KMS-11 (cell line): ENCODE results near the gene NAA15.

ENCODE experiments used
- H2AFZ ChIP-seq: fragments of 200-600 bp; sonication (generic); 2 replicates; pipeline ENCODE4 v1.6.1; 2016; ENCODE audit warnings: antibody characterized with exemption, mixed run types, low read depth
- H3K27ac ChIP-seq: fragments of 200-600 bp; sonication (generic); 2 replicates; pipeline ENCODE4 v1.6.1; 2016; ENCODE audit warnings: mild to moderate bottlenecking, mixed run types
- H3K27me3 ChIP-seq: fragments of 200-600 bp; sonication (generic); 2 replicates; pipeline ENCODE4 v1.6.1; 2017; ENCODE audit warnings: mild to moderate bottlenecking, low read depth, mixed run types, moderate library complexity; ENCODE audit not compliant: insufficient read depth
- H3K36me3 ChIP-seq: fragments of 200-600 bp; sonication (generic); 2 replicates; pipeline ENCODE4 v1.6.1; 2017; ENCODE audit warnings: mild to moderate bottlenecking, mixed run types; ENCODE audit not compliant: insufficient read depth
- H3K4me1 ChIP-seq: fragments of 200-600 bp; sonication (generic); 2 replicates; pipeline ENCODE4 v1.6.1; 2016; ENCODE audit warnings: mild to moderate bottlenecking, low read depth, mixed run types; ENCODE audit not compliant: poor library complexity, severe bottlenecking
- H3K4me2 ChIP-seq: fragments of 200-600 bp; sonication (generic); 2 replicates; pipeline ENCODE4 v1.7.0; 2016; ENCODE audit warnings: mild to moderate bottlenecking, mixed run types
- H3K4me3 ChIP-seq: fragments of 200-600 bp; sonication (generic); IDR thresholded peaks from 2 replicates; pipeline ENCODE4 v1.6.1; 2017; ENCODE audit warnings: low read depth, low read length, mixed read lengths; ENCODE audit not compliant: insufficient read depth
- H3K79me2 ChIP-seq: fragments of 200-600 bp; sonication (generic); 2 replicates; pipeline ENCODE4 v1.6.1; 2016; ENCODE audit warnings: low read depth, mixed run types; ENCODE audit not compliant: insufficient read depth
- H3K9ac ChIP-seq: fragments of 200-600 bp; sonication (generic); 2 replicates; pipeline ENCODE4 v1.6.1; 2016; ENCODE audit warnings: mild to moderate bottlenecking, mixed run types
- H4K20me1 ChIP-seq: fragments of 200-600 bp; sonication (generic); 2 replicates; pipeline ENCODE4 v1.6.1; 2016; ENCODE audit warnings: mild to moderate bottlenecking, mixed run types; ENCODE audit not compliant: insufficient read depth
- TF ChIP-seq, protein P1 (sequence below): fragments of 200-600 bp; sonication (generic); conservative IDR thresholded peaks from 2 replicates; pipeline ENCODE4 v1.6.1; 2017; ENCODE audit warnings: low read depth, mild to moderate bottlenecking, antibody characterized with exemption, low read length, moderate library complexity, mixed read lengths

Gene NAA15

DNA sequence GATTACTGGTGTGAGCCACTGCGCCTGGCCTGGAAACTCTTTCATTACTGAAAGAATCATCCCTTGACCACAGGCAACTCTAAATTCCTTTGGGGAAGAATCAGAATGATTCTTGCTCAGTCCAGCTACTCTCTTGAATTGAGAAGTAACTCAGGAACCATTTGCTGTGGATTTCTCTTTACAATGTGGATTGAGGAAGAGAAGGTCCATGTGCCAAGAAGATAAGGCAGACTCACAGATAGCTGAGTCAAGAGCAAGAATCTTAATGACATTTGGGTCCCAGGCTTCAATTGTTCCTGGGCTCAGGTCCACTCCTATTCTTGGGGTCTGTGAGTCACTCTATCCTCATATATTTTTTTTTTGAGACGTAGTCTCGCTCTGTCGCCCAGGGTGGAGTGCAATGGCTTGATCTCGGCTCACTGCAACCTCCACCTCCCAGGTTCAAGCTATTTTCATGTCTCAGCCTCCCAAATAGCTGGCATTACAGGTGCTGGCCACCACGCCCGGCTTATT lies 15.1 kb upstream of the NAA15 start:
- Histone ChIP-seq H3K79me2 (no peaks in the 10 kb centered on the region), H3K4me3 (no peak overlapping the region), H2AFZ (no peak overlapping the region), H3K4me2 (no peak overlapping the region), H3K27me3 (no peaks in the 10 kb centered on the region), H3K4me1 (no peaks in the 10 kb centered on the region), H3K27ac (no peak overlapping the region), H3K9ac (no peak overlapping the region), H3K36me3 (peaks cover 7% of the 10 kb centered on the region; the same call in 1 of the 2 replicates), H4K20me1 (no peaks in the 10 kb centered on the region)
- TF ChIP-seq, protein P1, sequence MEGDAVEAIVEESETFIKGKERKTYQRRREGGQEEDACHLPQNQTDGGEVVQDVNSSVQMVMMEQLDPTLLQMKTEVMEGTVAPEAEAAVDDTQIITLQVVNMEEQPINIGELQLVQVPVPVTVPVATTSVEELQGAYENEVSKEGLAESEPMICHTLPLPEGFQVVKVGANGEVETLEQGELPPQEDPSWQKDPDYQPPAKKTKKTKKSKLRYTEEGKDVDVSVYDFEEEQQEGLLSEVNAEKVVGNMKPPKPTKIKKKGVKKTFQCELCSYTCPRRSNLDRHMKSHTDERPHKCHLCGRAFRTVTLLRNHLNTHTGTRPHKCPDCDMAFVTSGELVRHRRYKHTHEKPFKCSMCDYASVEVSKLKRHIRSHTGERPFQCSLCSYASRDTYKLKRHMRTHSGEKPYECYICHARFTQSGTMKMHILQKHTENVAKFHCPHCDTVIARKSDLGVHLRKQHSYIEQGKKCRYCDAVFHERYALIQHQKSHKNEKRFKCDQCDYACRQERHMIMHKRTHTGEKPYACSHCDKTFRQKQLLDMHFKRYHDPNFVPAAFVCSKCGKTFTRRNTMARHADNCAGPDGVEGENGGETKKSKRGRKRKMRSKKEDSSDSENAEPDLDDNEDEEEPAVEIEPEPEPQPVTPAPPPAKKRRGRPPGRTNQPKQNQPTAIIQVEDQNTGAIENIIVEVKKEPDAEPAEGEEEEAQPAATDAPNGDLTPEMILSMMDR, result no peak

DNA sequence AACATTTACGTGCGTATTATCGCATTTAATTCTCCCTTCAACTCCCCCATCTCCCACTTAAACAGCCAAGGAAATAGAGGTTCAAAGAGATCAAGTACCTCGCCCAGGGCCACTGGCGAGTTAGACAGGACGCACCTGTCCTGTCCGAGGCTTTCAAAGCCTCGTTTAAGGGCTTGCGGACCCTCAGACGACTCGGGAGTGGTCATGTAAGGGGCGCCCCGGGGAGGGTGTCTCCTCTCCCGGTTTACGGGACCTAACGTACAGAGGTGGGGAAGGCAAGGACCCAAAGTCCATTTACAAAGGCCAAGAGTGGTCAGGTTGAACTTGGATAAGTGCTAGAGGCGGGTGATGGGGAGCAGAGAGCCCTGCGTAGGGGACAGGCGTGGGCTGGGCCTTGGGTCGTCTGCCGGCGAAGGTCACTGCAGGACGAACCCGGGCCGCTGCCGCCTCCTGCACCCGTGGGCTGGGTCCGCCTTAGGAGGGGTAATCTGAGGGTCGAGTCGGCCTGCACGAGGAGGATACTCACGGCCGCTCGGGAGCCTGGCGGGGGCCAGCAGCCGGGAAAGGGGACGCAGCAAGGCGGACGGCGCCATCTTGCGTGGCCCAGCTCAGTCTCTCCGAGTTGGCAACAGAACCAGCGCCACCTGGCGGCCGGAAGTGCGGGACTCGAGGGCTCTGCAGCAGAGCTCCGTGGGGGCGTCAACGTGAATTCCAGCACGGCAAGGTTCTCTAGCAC lies 5.9 kb upstream of the NAA15 start:
- H3K4me3 ChIP-seq, result peak overlapping the region; percentile 58
- peak overlapping the region; percentile 64 for H2AFZ ChIP-seq
- H4K20me1 ChIP-seq, result no peaks in the 10 kb centered on the region
- peaks cover 49% of the 10 kb centered on the region for H3K79me2 ChIP-seq
- H3K27ac ChIP-seq, result peak overlapping the region; percentile 88
- TF ChIP-seq, protein P1, result peak; percentile 92
- no peaks in the 10 kb centered on the region for H3K27me3 ChIP-seq
- H3K36me3 ChIP-seq, result peaks cover 8% of the 10 kb centered on the region; the same call in 1 of the 2 replicates
- H3K4me2 ChIP-seq, result peak overlapping the region; percentile 91
- H3K4me1 ChIP-seq, result peaks cover 58% of the 10 kb centered on the region
- peak overlapping the region; percentile 96 for H3K9ac ChIP-seq

DNA sequence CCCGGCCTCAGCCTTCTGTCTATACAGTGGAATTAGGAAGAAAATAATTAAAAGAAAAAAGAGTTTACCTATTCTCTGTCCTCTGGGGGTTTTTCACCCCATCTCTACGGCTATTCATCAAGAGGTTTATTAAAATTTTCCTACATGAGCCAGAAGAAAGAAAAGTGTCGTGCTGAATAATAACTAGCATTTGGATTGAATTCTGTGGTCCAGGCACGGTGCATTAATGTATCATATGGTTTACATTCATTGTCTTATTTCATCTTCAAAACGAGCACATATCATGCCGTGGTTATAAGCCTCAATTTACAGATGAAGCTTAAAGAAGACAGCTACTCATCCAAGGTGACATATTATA lies 5.4 kb upstream of the NAA15 start:
- H3K9ac ChIP-seq, result peak overlapping the region; percentile 96; the same call in 1 of the 2 replicates
- peak overlapping the region; percentile 88 for H3K27ac ChIP-seq
- H3K4me3 ChIP-seq, result peak overlapping the region; percentile 29
- TF ChIP-seq, protein P1, result peak; percentile 2; the same call in 1 of the 2 replicates
- H3K79me2 ChIP-seq, result peaks cover 55% of the 10 kb centered on the region
- H3K27me3 ChIP-seq, result no peaks in the 10 kb centered on the region
- peaks cover 58% of the 10 kb centered on the region for H3K4me1 ChIP-seq
- peak overlapping the region; percentile 64 for H2AFZ ChIP-seq
- peak overlapping the region; percentile 91 for H3K4me2 ChIP-seq
- H3K36me3 ChIP-seq, result peaks cover 6% of the 10 kb centered on the region; the same call in 1 of the 2 replicates
- no peaks in the 10 kb centered on the region for H4K20me1 ChIP-seq

DNA sequence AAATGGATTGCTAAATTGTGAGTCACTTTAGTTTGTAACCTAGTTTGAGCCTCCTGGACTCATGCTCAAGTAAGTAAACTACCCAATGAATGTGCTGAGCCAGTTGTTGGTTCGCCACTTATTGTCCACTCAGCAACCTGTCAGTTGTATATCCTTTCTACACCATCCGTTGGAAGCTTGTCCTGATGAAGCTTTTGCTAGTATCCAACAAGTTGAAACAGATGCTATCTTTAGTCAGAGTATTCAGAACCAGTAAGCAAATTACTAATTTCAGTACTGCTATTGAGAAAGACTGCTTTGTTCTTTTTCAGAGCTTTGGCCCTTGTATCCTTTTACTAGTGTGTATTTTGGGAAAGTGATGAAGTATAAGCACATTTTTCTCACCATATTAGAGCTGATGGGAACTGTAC lies 4.3 kb upstream of the NAA15 start:
- Histone ChIP-seq H2AFZ (peak overlapping the region; percentile 39; the same call in 1 of the 2 replicates), H3K9ac (peak overlapping the region; percentile 96; the same call in 1 of the 2 replicates), H3K4me2 (peak overlapping the region; percentile 91), H3K4me3 (no peak overlapping the region), H4K20me1 (no peaks in the 10 kb centered on the region), H3K4me1 (peaks cover 58% of the 10 kb centered on the region), H3K36me3 (peaks cover 5% of the 10 kb centered on the region; the same call in 1 of the 2 replicates), H3K79me2 (peaks cover 63% of the 10 kb centered on the region), H3K27ac (peak overlapping the region; percentile 88), H3K27me3 (no peaks in the 10 kb centered on the region)
- TF ChIP-seq, protein P1, result no peak
